Middle frontal gyrus (tissue), 1 donor: ENCODE measurements around the gene FAM3B.
"Not testable (repeated sequence)": the region's sequence is repeated elsewhere in the genome, so short reads cannot be mapped to it uniquely, and the experiment has no call there.

Experiments used
- DNase-seq: peaks from one replicate; pipeline ENCODE4 v3.0.0-alpha.2; 2015; ENCODE audit warnings: low spot score; ENCODE audit errors: extremely low spot score

Gene FAM3B

GRCh38 chr21:41316200-41317062 is at the start of gene FAM3B:
TSS of gene FAM3B (plus strand) at chr21:41316801. CDS start at chr21:41316880, 79 bp downstream.
- no peak for DNase-seq

GRCh38 chr21:41267346-41267745 is 49.3 kb upstream of the FAM3B start:
- no peak for DNase-seq

- DNase-seq, result no peak
Observed at GRCh38 chr21:41269535-41269934, 47.1 kb upstream of the FAM3B start.

GRCh38 chr21:41277196-41277595 is 39.4 kb upstream of the FAM3B start:
- DNase-seq, result no peak

- no peak for DNase-seq
Observed at GRCh38 chr21:41277846-41278245, 38.8 kb upstream of the FAM3B start.

- no peak for DNase-seq
Observed at GRCh38 chr21:41280115-41280919, 36.3 kb upstream of the FAM3B start.

GRCh38 chr21:41282412-41282811 is 34.2 kb upstream of the FAM3B start:
- no peak for DNase-seq

- DNase-seq, result peak; percentile 44
Observed at GRCh38 chr21:41283211-41283818, 33.3 kb upstream of the FAM3B start.

GRCh38 chr21:41289431-41289830 is 27.2 kb upstream of the FAM3B start:
- DNase-seq, result no peak

GRCh38 chr21:41290106-41290799 is 26.3 kb upstream of the FAM3B start:
- no peak for DNase-seq

GRCh38 chr21:41294548-41295231 is 21.9 kb upstream of the FAM3B start:
- DNase-seq, result no peak

GRCh38 chr21:41295721-41296254 is 20.8 kb upstream of the FAM3B start:
- no peak for DNase-seq

- DNase-seq, result no peak
Observed at GRCh38 chr21:41302976-41303375, 13.6 kb upstream of the FAM3B start.

- DNase-seq, result no peak
Observed at GRCh38 chr21:41304068-41304720, 12.4 kb upstream of the FAM3B start.

GRCh38 chr21:41307219-41307618 is 9.4 kb upstream of the FAM3B start:
- no peak for DNase-seq

GRCh38 chr21:41313285-41314164 is 3.1 kb upstream of the FAM3B start:
- not testable (repeated sequence) for DNase-seq

- no peak for DNase-seq
Observed at GRCh38 chr21:41315726-41316125, 875 bp upstream of the FAM3B start.

GRCh38 chr21:41317063-41317392 is 427 bp downstream of the FAM3B start:
- DNase-seq, result no peak

- no peak for DNase-seq
Observed at GRCh38 chr21:41317458-41317857, 857 bp downstream of the FAM3B start.
